ENCODE measurements around the gene A3GALT2. TPM values are rescaled to one million over a fixed set of nuclear protein-coding genes. Genes with fewer than 3 reads are reported as not detected.

A3GALT2 gene
- total RNA-seq, 3 donors from 2014 or later: 0.30 TPM; not detected in 2

DNA sequence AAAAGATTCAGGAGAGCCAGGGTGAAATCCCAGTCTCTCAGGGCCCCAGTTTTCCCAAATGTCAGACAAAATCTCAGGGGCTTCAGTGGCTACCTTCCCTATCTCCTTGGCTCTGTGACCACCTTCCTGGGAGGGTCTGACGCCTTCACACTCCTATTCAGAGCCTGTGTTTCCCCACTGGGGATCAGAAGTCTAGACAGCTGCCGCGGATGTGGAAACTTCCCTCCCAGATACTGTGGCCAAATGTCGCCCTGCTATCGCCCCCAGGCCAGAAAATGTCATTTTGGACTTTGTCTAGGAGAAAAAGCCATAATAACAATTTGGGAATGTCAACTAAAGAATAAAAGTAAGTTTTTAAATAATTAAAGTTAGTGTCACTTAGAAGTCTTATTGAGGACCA, 15.9 kb downstream of the A3GALT2 start:
- Mint-ChIP-seq H3K4me3 (no peak overlapping the region), H3K36me3 (ENCODE audit: insufficient read depth) (peaks cover 3% of the 10 kb centered on the region), H3K9me3 (no peaks in the 10 kb centered on the region), H3K27me3 (ENCODE audit: low read depth) (peaks cover 10% of the 10 kb centered on the region), H3K4me1 (ENCODE audit: low read depth) (peaks cover 23% of the 10 kb centered on the region)
- ATAC-seq: no peak
- DNase-seq: no peak

GRCh38 chr1:33302325-33302724, 18.6 kb downstream of the A3GALT2 start:
- ATAC-seq (peak; percentile 20 to 33), DNase-seq (no peak)
- H3K27me3 Mint-ChIP-seq (ENCODE audit: low read depth): peaks cover 5% of the 10 kb centered on the region
- no peaks in the 10 kb centered on the region for H3K9me3 Mint-ChIP-seq
- peaks cover 3% of the 10 kb centered on the region for H3K36me3 Mint-ChIP-seq (ENCODE audit: insufficient read depth)
- H3K4me3 Mint-ChIP-seq: no peak overlapping the region
- peaks cover 25% of the 10 kb centered on the region for H3K4me1 Mint-ChIP-seq (ENCODE audit: low read depth)

- H3K9me3 Mint-ChIP-seq: no peaks in the 10 kb centered on the region
- H3K27me3 Mint-ChIP-seq (ENCODE audit: low read depth): peaks cover 5% of the 10 kb centered on the region
- H3K4me1 Mint-ChIP-seq (ENCODE audit: low read depth): peaks cover 25% of the 10 kb centered on the region
- no peak for ATAC-seq
- H3K36me3 Mint-ChIP-seq (ENCODE audit: insufficient read depth): peaks cover 5% of the 10 kb centered on the region
- no peak for DNase-seq
- no peak overlapping the region for H3K4me3 Mint-ChIP-seq
Observed at GRCh38 chr1:33301273-33301984, 19.5 kb downstream of the A3GALT2 start.

GRCh38 chr1:33300673-33301072, 20.2 kb downstream of the A3GALT2 start:
- no peak for ATAC-seq
- H3K4me1 Mint-ChIP-seq (ENCODE audit: low read depth): peaks cover 22% of the 10 kb centered on the region
- H3K27me3 Mint-ChIP-seq (ENCODE audit: low read depth): peaks cover 2% of the 10 kb centered on the region
- peaks cover 8% of the 10 kb centered on the region for H3K36me3 Mint-ChIP-seq (ENCODE audit: insufficient read depth)
- H3K9me3 Mint-ChIP-seq: no peaks in the 10 kb centered on the region
- no peak for DNase-seq
- H3K4me3 Mint-ChIP-seq: no peak overlapping the region

- ATAC-seq (no peak), DNase-seq (no peak)
- Mint-ChIP-seq H3K36me3 (ENCODE audit: insufficient read depth) (peaks cover 8% of the 10 kb centered on the region), H3K9me3 (no peaks in the 10 kb centered on the region), H3K27me3 (ENCODE audit: low read depth) (no peaks in the 10 kb centered on the region), H3K4me1 (ENCODE audit: low read depth) (peaks cover 24% of the 10 kb centered on the region), H3K4me3 (no peak overlapping the region)
Observed at GRCh38 chr1:33299461-33300155, 21.3 kb downstream of the A3GALT2 start.

DNA sequence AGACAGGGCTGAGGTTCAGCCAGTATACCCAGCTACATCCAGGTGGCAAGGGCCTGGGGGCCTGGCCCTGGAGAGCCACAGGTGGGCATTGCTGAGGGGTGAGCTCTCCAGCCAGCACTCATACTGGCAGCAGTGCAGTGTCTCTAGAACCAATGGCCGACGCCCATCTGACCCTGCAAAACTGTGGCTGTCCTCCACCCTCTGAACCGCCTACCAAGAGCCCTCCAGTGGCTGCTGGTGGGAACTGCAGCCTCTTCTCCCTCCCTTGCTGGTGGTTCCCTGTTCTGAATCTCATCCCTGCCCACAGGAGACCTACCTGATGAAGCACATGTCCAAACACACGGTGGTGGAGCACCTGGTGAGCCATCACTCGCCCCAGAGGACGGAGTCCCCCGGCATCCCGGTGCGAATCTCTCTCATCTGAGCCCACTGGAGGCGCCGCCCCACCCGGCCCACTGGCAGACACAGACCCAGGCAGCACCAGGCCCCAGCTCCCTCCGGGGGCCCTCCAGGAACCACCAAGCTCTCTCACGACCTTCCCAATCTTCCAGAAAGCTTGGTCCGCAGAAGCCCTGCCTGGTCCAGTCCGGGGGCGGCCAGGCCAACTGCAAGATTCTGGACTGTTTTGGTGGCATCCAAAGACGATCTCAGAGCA, 22.1 kb downstream of the A3GALT2 start:
- Mint-ChIP-seq H3K4me3 (no peak overlapping the region), H3K36me3 (ENCODE audit: insufficient read depth) (peaks cover 10% of the 10 kb centered on the region), H3K4me1 (ENCODE audit: low read depth) (peaks cover 24% of the 10 kb centered on the region), H3K27me3 (ENCODE audit: low read depth) (no peaks in the 10 kb centered on the region), H3K9me3 (no peaks in the 10 kb centered on the region)
- DNase-seq (peak; percentile 55), ATAC-seq (peak; percentile 47 to 56)

GRCh38 chr1:33297911-33298622, 22.8 kb downstream of the A3GALT2 start:
- ATAC-seq (no peak), DNase-seq (no peak)
- Mint-ChIP-seq H3K27me3 (ENCODE audit: low read depth) (no peaks in the 10 kb centered on the region), H3K9me3 (no peaks in the 10 kb centered on the region), H3K4me1 (ENCODE audit: low read depth) (peaks cover 21% of the 10 kb centered on the region), H3K4me3 (no peak overlapping the region), H3K36me3 (ENCODE audit: insufficient read depth) (peaks cover 10% of the 10 kb centered on the region)

GRCh38 chr1:33296824-33297223, 24.1 kb downstream of the A3GALT2 start:
- H3K9me3 Mint-ChIP-seq: no peaks in the 10 kb centered on the region
- H3K36me3 Mint-ChIP-seq (ENCODE audit: insufficient read depth): peaks cover 10% of the 10 kb centered on the region
- peaks cover 9% of the 10 kb centered on the region for H3K4me1 Mint-ChIP-seq (ENCODE audit: low read depth)
- no peaks in the 10 kb centered on the region for H3K27me3 Mint-ChIP-seq (ENCODE audit: low read depth)
- no peak overlapping the region for H3K4me3 Mint-ChIP-seq
- no peak for DNase-seq
- ATAC-seq: no peak

GRCh38 chr1:33296082-33296458, 24.8 kb downstream of the A3GALT2 start:
- ATAC-seq: no peak

DNA sequence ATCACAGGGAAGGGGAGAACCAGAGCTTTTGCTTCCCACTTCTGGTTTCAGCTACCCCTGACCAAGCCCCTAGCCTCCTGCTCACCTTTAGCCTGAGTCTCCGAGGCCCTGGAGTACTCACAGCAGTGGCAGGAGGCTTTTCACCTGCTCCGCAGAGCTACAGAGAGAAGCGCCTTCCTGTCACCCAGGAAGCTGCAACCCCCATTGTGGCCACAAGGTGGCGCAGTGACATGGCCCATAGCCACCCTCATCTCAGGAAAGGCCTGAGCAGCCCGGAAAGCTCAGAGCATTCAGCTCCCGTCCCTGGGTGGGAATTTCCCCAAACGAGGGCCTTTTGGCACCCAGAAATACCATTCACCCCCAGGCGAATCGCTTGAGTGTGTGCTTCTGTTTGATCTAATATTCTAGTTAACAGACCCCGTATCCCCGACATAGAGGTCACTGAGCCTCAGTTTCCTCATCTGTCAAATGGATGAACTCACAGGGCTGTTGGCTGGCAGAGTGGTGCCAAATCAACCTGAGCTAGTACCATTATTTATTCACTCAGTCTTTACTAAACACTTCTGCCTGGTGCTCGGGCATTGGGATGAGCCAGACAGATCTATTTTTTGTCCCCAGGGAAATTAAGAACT, 25.3 kb downstream of the A3GALT2 start:
- Mint-ChIP-seq H3K4me3 (no peak overlapping the region), H3K4me1 (ENCODE audit: low read depth) (peaks cover 4% of the 10 kb centered on the region), H3K36me3 (ENCODE audit: insufficient read depth) (peaks cover 6% of the 10 kb centered on the region), H3K9me3 (no peaks in the 10 kb centered on the region), H3K27me3 (ENCODE audit: low read depth) (no peaks in the 10 kb centered on the region)
- DNase-seq (peak; percentile 92), ATAC-seq (peak; percentile 95 to 96)

More at GRCh38 chr1:33296082-33296458, 24.8 kb downstream of the A3GALT2 start:
- Mint-ChIP-seq H3K9me3 (no peaks in the 10 kb centered on the region), H3K36me3 (ENCODE audit: insufficient read depth) (peaks cover 6% of the 10 kb centered on the region), H3K4me1 (ENCODE audit: low read depth) (peaks cover 4% of the 10 kb centered on the region), H3K4me3 (no peak overlapping the region), H3K27me3 (ENCODE audit: low read depth) (no peaks in the 10 kb centered on the region)
- no peak for DNase-seq

DNA sequence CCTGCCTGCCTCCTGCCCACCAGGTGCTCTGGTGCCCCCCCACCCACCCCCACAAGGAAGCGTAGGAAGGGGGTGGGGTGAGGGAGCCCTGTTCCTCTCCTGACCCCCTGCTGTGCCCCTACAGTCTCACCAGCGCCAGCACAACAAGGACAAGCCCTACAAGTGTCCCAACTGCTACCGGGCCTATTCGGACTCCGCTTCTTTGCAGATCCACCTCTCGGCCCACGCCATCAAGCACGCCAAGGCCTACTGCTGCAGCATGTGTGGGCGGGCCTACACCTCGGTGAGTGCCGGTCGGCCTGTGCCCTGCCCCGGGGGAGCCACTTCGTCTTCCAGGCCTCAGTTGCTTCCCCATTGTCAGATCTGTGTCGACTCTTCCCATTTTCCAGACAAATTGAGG, 25.9 kb downstream of the A3GALT2 start:
- Mint-ChIP-seq H3K27me3 (ENCODE audit: low read depth) (no peaks in the 10 kb centered on the region), H3K4me3 (no peak overlapping the region), H3K9me3 (no peaks in the 10 kb centered on the region), H3K36me3 (ENCODE audit: insufficient read depth) (peaks cover 6% of the 10 kb centered on the region), H3K4me1 (ENCODE audit: low read depth) (peaks cover 4% of the 10 kb centered on the region)
- DNase-seq: no peak
- ATAC-seq: no peak

GRCh38 chr1:33294071-33295010, 26.6 kb downstream of the A3GALT2 start:
- H3K4me3 Mint-ChIP-seq: no peak overlapping the region
- no peaks in the 10 kb centered on the region for H3K27me3 Mint-ChIP-seq (ENCODE audit: low read depth)
- no peaks in the 10 kb centered on the region for H3K9me3 Mint-ChIP-seq
- ATAC-seq (no peak), DNase-seq (no peak)
- H3K36me3 Mint-ChIP-seq (ENCODE audit: insufficient read depth): peaks cover 11% of the 10 kb centered on the region
- peaks cover 4% of the 10 kb centered on the region for H3K4me1 Mint-ChIP-seq (ENCODE audit: low read depth)

- ATAC-seq (no peak), DNase-seq (no peak)
- Mint-ChIP-seq H3K4me1 (ENCODE audit: low read depth) (peaks cover 2% of the 10 kb centered on the region), H3K4me3 (no peak overlapping the region), H3K36me3 (ENCODE audit: insufficient read depth) (peaks cover 19% of the 10 kb centered on the region), H3K9me3 (no peaks in the 10 kb centered on the region), H3K27me3 (ENCODE audit: low read depth) (no peaks in the 10 kb centered on the region)
Observed at GRCh38 chr1:33292726-33293340, 28.1 kb downstream of the A3GALT2 start.

Data from activated T-cell treated with anti-CD3 and anti-CD28 coated beads, Interleukin-2, amount 50 U/mL, for 4 hours (primary cell).